HT1080 (cell line): ENCODE data around the gene MUSTN1. TPM values are rescaled to one million over a fixed set of nuclear protein-coding genes. Genes with fewer than 3 reads are reported as not detected.

Source experiments
- DNase-seq: peaks from one replicate; pipeline ENCODE4 v3.0.0-alpha.2; 2015; ENCODE audit warnings: low read depth
- polyA plus RNA-seq, 2 experiments: library from polyadenylated mRNA; depleted of rRNA; stranded (reverse); fragments of >200 nt; gene quantifications; 2 replicates each; pipeline ENCODE4 v1.2.3, GENCODE V29; 2015
- total RNA-seq: library from RNA; depleted of rRNA; stranded (reverse); fragments of >200 nt; shearing (Covaris generic); gene quantifications from 2 replicates; pipeline ENCODE4 v1.2.3, GENCODE V29; 2014; rRNA removed

MUSTN1 gene
- 0.30 TPM in 1 of 2 replicates, not detected in the other for total RNA-seq
- not detected in 2 replicates for polyA plus RNA-seq (2015; cell fraction: cytosol; rRNA removed)
- polyA plus RNA-seq (2015; cell fraction: nucleus; rRNA removed), result 4.8 and 4.9 TPM in 2 replicates

GRCh38 chr3:52834871-52835501 is at the start of gene MUSTN1:
MUSTN1 (minus strand) TSS chr3:52835019; CDS start chr3:52834948, 71 bp downstream.
- no peak for DNase-seq

DNA sequence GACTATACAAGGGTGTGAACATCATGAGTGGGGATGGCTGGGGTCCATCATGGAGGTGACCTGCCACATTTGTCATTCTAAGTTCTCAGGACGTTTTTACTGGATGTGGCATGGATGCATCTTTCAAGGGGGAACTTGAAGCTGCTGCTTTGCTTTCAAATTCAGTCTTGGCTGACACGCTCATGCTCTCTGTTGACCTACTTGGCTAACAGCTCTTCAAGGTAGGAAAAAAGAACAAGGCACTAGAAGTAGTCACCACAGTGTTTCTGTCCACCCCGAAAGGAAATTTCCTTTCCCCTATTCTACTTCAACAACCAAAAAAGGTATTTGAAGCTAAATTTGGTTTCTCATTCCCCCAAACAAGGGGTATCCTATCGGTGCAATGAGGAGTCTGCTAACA is 47.6 kb upstream of the MUSTN1 start:
- DNase-seq, result no peak

DNA sequence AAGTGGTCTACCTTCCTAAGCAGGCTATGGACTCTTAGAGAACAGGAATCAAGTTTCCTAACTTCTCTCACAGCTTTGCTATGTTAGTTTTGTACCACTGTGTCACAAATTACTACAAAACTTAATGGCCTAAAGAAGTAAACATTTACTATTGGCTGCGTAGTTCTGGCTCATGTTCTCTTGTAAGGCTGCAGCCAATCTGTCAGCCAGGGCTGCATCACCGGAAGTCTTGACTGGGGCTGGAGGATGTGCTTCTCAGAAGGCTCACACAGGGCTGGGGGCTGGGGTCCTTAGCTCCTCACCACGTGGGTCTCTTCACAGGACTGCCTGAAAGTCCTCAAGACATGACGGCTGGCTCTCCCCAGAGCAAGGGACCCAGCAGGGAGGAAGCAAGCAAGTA is 47.1 kb upstream of the MUSTN1 start:
- DNase-seq, result no peak

DNA sequence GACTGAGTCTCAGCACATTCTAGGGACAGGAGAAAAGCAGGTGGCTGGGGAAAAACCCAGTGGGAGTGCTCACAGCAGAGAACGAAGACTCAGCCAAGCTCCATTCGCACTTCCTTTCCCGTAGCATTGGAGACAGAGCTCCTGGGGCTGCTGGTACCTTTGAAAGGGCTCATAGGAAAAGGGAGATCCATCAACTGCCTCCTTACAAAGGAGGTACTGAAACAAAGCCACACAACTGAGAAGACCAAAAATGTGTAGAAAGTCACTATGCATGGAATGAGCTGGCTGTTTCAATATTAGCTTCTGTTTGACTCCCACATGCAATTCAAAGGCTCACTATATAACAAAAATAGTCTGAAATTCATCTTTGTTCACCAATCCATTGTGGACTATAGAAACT is 45.7 kb upstream of the MUSTN1 start:
- DNase-seq, result no peak

- no peak for DNase-seq
Measured at GRCh38 chr3:52880047-52880446, 45.2 kb upstream of the MUSTN1 start.

- no peak for DNase-seq
Measured at GRCh38 chr3:52879581-52879980, 44.8 kb upstream of the MUSTN1 start.

DNA sequence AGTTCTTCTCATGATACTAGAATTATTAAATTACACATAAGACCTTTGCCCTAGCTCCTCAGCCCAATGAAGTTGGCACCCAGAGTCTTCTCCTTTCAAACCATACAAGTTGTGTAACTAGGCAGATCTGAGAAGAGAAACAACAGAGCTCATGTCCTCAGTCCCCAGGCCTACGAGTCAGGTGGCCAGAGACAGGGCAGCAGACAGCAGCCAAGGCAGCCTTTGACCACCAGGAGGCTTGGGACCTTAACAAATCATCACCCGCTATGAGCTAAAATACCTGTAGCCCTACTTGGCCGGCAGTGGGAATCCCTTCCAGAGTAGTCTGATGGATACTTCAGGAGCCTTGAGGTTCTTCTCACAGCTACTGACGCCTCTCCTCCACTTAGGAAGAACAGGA is 44.3 kb upstream of the MUSTN1 start:
- DNase-seq, result no peak

DNA sequence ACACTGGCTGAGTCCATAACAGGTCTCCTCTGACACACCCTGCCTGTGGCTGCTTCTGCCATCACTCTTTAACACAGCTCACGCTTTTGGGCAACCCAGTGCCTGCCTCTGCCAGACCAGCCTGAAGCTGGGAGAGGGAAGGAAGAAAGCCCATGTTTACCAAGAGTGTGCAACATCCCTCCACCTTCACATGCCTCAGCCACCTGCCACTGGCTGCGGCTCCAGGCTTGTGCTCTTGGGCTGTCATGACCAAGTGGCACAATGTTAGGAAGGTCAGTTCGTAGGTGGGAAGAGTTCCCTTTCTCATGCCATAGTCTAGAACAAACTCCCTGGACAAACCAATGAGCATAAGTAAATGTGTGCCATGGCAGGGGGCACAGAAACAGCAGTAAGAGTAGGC is 42.3 kb upstream of the MUSTN1 start:
- no peak for DNase-seq

DNA sequence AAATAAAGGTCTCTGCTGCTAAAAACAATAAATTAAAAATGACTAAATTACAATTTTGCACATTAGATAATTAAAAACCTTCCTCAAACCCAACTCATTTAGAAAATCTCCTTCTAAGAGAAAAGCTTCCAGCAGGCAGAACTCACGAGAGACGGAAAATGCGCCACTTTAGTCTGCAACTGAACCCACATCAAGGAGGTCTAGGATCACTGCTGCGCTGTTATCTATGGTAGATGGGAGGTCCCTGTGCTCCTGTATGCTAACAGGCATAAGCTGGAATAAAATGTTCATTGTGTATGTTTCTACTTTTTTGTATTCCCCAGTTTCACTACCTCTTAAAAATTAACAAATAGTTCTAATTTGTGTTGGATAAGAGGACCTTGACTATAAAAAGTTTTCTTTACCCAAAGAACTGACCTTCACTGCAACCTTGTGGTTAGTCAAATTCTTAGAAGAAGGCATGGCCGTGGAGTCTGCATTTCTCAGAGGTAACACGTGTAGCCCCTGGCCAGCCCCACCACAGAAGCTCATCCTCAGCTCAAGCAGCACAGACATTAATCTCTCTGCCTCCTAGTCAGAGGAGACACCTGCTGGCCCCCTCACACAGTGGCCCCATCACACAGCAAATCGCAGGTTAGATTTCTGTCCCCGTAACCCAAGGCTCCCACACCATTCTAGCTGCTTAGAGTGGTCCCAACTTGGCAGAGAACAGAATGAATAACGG is 40.2 kb upstream of the MUSTN1 start:
- DNase-seq, result no peak

GRCh38 chr3:52874160-52874701 is 39.4 kb upstream of the MUSTN1 start:
- no peak for DNase-seq

DNA sequence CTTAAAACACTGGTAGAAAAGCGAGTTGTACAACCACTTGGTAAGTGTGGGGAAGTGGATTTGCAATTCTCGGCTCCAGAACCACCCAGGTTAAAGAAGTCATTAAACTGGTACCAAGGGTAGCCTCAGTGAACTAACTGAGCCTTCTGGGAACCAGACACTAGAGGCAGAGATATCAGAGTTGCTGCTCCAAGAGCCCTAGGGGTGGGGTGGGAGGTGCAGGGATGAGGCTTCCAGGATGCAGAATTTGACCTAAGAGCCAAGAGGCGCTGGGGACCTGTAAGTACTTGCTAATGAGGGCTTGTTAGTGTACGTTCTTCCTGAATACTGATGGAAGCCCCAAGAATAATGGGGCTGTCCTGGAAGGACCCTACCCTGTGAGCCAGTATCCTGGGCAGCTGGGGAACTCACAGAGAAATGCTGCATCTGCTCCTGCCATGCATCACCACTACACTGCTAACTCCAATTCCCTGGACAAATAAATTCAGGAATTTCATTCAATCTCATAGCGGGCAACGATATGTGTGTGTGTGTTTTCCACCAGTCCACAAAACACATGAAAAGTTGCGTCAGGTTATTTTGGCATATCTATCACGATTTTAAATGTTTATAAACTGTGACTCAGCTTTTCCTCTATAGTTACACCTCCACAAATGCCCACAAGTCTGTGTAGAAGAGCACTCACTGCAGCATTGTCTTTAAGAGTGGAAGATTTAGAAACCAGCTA is 38.8 kb upstream of the MUSTN1 start:
- DNase-seq, result no peak

- no peak for DNase-seq
Measured at GRCh38 chr3:52872245-52872644, 37.4 kb upstream of the MUSTN1 start.

DNA sequence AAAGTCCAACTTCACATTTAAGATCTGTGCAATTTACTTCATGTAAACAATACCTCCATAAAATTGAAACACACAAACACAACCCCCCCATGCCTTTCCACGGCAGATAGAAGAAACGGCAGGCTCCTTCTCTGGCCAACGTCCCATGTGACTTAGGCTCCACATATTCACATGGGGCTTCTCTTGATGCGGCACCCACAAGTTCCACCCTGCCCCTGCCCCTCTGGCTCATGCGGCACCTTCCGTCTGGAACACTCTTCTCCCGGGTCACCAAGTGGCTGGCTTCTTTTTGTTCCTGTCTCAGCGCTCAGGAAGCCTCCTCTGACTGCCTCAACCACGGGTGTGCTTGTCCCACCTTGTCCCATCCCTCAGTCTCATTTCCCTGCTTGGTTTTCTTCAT is 36.9 kb upstream of the MUSTN1 start:
- no peak for DNase-seq

- DNase-seq, result no peak
Measured at GRCh38 chr3:52870471-52870870, 35.7 kb upstream of the MUSTN1 start.

DNA sequence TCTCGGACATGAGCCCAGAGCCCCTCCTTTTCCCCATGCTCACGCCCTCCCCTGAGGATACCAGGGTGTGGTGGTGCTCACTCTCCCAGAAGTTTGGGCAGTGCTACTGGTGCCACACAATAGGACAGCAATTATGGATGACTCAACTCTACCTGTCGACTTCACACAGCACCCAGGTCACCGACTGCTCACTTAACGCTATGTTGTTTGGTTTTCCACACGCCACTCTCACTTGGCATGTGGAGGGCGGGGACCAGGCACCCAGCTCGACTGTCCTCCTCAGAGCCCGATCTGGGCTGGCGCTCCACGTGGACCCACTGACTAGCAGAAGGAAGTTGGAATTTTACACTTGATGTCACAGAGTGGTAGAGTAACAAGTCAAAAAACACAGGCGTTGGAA is 31.6 kb upstream of the MUSTN1 start:
- no peak for DNase-seq

GRCh38 chr3:52865994-52866393 is 31.2 kb upstream of the MUSTN1 start:
- no peak for DNase-seq

DNA sequence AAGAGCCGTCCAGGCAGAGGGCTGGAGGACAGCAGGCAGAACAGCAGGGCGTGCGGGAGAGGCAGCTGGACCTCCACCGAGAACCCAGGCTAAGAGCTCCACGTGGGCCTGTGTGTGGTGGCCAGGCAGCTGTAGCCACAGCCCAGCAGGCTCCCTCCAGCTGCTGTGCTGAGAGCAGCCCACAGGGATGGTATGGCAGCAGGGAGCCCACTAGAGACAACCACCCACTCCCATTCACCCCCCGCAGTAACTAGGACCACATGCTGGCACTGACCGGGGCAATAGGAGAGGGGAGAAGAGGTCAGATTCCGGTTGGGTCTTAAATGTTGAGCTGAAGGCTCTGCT is 25.6 kb upstream of the MUSTN1 start:
- DNase-seq, result no peak

DNA sequence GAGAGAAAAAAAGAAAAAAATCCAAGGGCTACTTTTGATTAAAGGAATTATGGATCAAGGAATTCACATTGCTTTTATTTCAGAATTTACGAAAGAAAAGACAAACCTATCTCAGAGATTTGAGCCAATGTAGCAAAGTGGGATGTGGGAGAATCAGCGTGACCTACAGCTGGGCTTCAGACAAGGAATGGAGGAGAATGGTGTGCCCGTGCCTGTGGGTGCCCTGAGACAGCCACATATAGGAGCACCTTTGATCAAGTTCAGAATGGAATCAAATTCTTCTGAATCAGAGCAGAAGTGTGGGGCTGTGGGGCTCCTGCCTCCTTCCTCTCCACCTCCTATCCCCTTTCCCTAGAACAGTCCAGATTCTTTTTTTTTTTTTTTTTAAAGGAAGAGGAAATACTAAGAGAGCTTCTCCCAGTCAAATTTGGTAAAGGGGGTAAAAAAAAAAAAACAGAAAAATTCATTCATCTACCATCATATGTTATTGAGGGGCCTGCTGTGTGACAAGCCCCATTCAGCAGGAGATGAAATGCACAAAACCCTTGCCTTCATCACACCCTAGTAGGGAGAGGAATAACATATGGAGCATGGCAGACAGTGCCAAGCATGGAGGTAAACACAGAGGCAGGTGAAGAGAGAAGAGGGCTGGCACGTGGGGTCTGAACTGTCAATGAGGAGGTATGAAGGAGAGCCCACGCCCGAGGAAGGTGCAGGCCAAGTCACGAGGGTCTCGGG is 25.0 kb upstream of the MUSTN1 start:
- DNase-seq, result no peak

GRCh38 chr3:52857864-52858263 is 23.0 kb upstream of the MUSTN1 start:
- no peak for DNase-seq

- DNase-seq, result no peak
Measured at GRCh38 chr3:52857133-52857532, 22.3 kb upstream of the MUSTN1 start.

DNA sequence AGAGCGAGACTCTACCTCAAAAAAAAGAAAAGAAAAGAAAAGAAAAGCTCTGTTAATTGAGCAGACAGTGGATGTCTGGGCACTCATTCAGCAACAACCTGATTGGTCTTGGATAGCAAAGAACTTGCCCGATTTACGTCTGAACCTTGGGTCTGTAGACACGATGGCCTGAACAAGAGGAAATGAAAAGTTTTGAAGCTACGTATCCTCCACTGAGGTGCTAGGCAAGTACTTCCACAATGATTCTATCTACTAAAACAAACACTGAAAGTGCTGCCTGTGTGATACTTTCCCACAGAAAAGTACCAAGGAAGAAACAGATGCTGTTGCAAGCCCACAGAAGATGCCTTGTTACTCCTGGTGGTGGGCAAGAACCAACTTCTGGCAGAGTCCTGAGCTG is 21.8 kb upstream of the MUSTN1 start:
- no peak for DNase-seq
